ENCODE data around the gene AUTS2. TPM values are rescaled to one million over a fixed set of nuclear protein-coding genes. Genes with fewer than 3 reads are reported as not detected.
A peak's percentile ranks its signal among the peaks of the same experiment; 100 is the strongest.

The AUTS2 gene
- total and polyA plus RNA-seq, 4 donors: 4.9 to 24.4 (median 7.0) TPM

DNA sequence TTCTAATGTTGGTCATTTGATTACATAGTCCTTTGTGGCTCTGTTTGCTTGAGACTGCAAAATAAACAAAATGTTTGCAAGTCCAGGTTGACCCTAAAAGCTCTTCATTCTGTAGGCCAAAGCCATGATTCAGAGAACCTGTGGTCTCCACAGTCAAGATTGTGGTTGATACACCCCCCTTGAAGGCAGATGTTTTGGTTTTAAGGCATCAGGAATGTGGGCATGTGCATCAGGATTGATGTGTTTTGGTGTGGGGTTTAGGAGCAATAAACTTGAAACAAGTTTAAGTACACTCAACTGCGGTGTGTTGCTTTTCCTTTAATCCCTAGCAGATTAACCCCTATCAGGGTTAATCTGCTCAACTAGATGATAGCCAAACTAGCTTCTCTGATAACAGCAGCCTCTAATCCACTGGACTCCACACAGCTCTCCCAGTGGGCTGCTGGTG is 1154.5 kb downstream of the AUTS2 start (continued):
- TF ChIP-seq RAD21 (IDR thresholded peaks at IDR 0.05) (peak; percentile 10 to 38), YY1 (IDR thresholded peaks at IDR 0.05) (peak; percentile 33), GABPA (IDR thresholded peaks at IDR 0.05 in 1 of 2, conservative IDR thresholded peaks at IDR 0.05 in 1 of 2) (no peak), SP1 (IDR thresholded peaks at IDR 0.05) (peak; percentile 50), FOXA1 (IDR thresholded peaks at IDR 0.05) (no peak), HNF4A (conservative IDR thresholded peaks at IDR 0.05) (peak; percentile 50 to 51), HNF4G (IDR thresholded peaks at IDR 0.05) (no peak)

DNA sequence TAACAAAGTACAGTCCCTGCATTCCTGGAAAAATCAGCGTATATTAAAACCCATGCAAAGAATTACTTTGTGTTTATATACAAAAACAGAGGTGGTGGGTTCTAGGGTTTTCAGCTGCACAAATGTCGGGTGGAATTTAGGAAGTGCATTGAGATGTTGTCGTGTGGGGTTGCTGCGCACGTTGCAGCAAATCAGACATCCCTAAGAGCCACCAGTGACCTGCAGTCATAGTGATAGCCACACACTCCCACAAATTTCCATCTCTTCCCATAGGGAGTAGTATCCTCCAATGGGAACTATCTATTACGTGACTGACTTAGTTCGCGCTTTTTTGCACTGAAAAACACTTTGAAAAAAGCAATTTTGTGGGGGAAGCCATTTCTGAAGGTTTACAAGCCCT is 1158.5 kb downstream of the AUTS2 start:
- 97% methylated on average over 8 of the region's 8 CpGs for WGBS
- Histone ChIP-seq H3K27ac (ENCODE audit: low read depth in 1 of 2, low read length in 2 of 2) (no peak overlapping the region), H3K4me1 (ENCODE audit: control insufficient read depth in 4 of 4, insufficient read depth in 4 of 4, low read length in 3 of 4) (peaks cover 2 to 27% (median 20%) of the 10 kb centered on the region in 4 donors), H3K9ac (ENCODE audit: low read depth in 1 of 2, low read length in 2 of 2) (no peak overlapping the region), H3K4me3 (ENCODE audit: low read depth in 1 of 3, low read length in 3 of 3) (no peak overlapping the region), H3K9me3 (ENCODE audit: control insufficient read depth in 4 of 4, low read length in 3 of 4) (no peaks in the 10 kb centered on the region), H3K36me3 (ENCODE audit: control insufficient read depth in 4 of 4, insufficient read depth in 3 of 4, low read depth in 1 of 4, low read length in 3 of 4) (no peaks in the 10 kb centered on the region), H3K27me3 (ENCODE audit: control insufficient read depth in 4 of 4, insufficient read depth in 4 of 4, low read length in 3 of 4) (no peaks in the 10 kb centered on the region)
- TF ChIP-seq HNF4G (IDR thresholded peaks at IDR 0.05) (no peak), EGR1 (IDR thresholded peaks at IDR 0.05; ENCODE audit: low read depth in 2 of 2) (no peak), JUND (IDR thresholded peaks at IDR 0.05) (no peak), GABPA (IDR thresholded peaks at IDR 0.05 in 1 of 2, conservative IDR thresholded peaks at IDR 0.05 in 1 of 2) (no peak), HNF4A (conservative IDR thresholded peaks at IDR 0.05) (no peak), RXRA (IDR thresholded peaks at IDR 0.05) (no peak), RAD21 (IDR thresholded peaks at IDR 0.05) (no peak), TAF1 (conservative IDR thresholded peaks at IDR 0.05) (no peak), FOXA1 (IDR thresholded peaks at IDR 0.05) (no peak), YY1 (IDR thresholded peaks at IDR 0.05) (no peak), FOXA2 (IDR thresholded peaks at IDR 0.05) (no peak)
- TF ChIP-seq, protein P1, sequence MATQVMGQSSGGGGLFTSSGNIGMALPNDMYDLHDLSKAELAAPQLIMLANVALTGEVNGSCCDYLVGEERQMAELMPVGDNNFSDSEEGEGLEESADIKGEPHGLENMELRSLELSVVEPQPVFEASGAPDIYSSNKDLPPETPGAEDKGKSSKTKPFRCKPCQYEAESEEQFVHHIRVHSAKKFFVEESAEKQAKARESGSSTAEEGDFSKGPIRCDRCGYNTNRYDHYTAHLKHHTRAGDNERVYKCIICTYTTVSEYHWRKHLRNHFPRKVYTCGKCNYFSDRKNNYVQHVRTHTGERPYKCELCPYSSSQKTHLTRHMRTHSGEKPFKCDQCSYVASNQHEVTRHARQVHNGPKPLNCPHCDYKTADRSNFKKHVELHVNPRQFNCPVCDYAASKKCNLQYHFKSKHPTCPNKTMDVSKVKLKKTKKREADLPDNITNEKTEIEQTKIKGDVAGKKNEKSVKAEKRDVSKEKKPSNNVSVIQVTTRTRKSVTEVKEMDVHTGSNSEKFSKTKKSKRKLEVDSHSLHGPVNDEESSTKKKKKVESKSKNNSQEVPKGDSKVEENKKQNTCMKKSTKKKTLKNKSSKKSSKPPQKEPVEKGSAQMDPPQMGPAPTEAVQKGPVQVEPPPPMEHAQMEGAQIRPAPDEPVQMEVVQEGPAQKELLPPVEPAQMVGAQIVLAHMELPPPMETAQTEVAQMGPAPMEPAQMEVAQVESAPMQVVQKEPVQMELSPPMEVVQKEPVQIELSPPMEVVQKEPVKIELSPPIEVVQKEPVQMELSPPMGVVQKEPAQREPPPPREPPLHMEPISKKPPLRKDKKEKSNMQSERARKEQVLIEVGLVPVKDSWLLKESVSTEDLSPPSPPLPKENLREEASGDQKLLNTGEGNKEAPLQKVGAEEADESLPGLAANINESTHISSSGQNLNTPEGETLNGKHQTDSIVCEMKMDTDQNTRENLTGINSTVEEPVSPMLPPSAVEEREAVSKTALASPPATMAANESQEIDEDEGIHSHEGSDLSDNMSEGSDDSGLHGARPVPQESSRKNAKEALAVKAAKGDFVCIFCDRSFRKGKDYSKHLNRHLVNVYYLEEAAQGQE (IDR thresholded peaks at IDR 0.05): no peak
- TF ChIP-seq, protein P2, sequence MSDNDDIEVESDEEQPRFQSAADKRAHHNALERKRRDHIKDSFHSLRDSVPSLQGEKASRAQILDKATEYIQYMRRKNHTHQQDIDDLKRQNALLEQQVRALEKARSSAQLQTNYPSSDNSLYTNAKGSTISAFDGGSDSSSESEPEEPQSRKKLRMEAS (IDR thresholded peaks at IDR 0.05): no peak
- TF ChIP-seq, protein P3, sequence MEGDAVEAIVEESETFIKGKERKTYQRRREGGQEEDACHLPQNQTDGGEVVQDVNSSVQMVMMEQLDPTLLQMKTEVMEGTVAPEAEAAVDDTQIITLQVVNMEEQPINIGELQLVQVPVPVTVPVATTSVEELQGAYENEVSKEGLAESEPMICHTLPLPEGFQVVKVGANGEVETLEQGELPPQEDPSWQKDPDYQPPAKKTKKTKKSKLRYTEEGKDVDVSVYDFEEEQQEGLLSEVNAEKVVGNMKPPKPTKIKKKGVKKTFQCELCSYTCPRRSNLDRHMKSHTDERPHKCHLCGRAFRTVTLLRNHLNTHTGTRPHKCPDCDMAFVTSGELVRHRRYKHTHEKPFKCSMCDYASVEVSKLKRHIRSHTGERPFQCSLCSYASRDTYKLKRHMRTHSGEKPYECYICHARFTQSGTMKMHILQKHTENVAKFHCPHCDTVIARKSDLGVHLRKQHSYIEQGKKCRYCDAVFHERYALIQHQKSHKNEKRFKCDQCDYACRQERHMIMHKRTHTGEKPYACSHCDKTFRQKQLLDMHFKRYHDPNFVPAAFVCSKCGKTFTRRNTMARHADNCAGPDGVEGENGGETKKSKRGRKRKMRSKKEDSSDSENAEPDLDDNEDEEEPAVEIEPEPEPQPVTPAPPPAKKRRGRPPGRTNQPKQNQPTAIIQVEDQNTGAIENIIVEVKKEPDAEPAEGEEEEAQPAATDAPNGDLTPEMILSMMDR (IDR thresholded peaks at IDR 0.05; ENCODE audit: low read depth, low read length, missing input control): no peak
- TF ChIP-seq, protein P4, sequence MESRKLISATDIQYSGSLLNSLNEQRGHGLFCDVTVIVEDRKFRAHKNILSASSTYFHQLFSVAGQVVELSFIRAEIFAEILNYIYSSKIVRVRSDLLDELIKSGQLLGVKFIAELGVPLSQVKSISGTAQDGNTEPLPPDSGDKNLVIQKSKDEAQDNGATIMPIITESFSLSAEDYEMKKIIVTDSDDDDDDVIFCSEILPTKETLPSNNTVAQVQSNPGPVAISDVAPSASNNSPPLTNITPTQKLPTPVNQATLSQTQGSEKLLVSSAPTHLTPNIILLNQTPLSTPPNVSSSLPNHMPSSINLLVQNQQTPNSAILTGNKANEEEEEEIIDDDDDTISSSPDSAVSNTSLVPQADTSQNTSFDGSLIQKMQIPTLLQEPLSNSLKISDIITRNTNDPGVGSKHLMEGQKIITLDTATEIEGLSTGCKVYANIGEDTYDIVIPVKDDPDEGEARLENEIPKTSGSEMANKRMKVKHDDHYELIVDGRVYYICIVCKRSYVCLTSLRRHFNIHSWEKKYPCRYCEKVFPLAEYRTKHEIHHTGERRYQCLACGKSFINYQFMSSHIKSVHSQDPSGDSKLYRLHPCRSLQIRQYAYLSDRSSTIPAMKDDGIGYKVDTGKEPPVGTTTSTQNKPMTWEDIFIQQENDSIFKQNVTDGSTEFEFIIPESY (IDR thresholded peaks at IDR 0.05): no peak
- TF ChIP-seq, protein P5, sequence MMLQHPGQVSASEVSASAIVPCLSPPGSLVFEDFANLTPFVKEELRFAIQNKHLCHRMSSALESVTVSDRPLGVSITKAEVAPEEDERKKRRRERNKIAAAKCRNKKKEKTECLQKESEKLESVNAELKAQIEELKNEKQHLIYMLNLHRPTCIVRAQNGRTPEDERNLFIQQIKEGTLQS (IDR thresholded peaks at IDR 0.05): no peak
- DNase-seq (ENCODE audit: low spot score): no peak
